ENCODE data around the gene SH3BGRL2. TPM values are rescaled to one million over a fixed set of nuclear protein-coding genes. Genes with fewer than 3 reads are reported as not detected.

SH3BGRL2 gene
- total RNA-seq, 1 donor from 2014 or later, result 47.0 TPM

GRCh38 chr6:79694156-79694555, 63.0 kb downstream of the SH3BGRL2 start:
- H2AFZ ChIP-seq (replicated peaks), result no peak overlapping the region
- Mint-ChIP-seq H3K4me1 (peaks cover 6% of the 10 kb centered on the region), H3K9me3 (peaks cover 9% of the 10 kb centered on the region), H3K4me3 (no peak overlapping the region), H3K27ac (no peak overlapping the region), H3K36me3 (peaks cover 15% of the 10 kb centered on the region), H3K27me3 (ENCODE audit: insufficient read depth, low read depth) (peaks cover 4% of the 10 kb centered on the region)
- no peak overlapping the region for H3K9ac ChIP-seq
- H3K36me3 ChIP-seq, result no peaks in the 10 kb centered on the region
- no peaks in the 10 kb centered on the region for H4K20me1 ChIP-seq (ENCODE audit: low read depth)
- peaks cover 7% of the 10 kb centered on the region for H3K4me1 ChIP-seq
- H3K27ac ChIP-seq, result no peak overlapping the region
- H3K27me3 ChIP-seq, result no peaks in the 10 kb centered on the region
- H3K4me3 ChIP-seq, result no peak overlapping the region
- DNase-seq (ENCODE audit: low spot score), result no peak
- H3F3A ChIP-seq (ENCODE audit: low read depth), result no peaks in the 10 kb centered on the region
- TF ChIP-seq EZH2 (IDR thresholded peaks at IDR 0.05), result no peak
- TF ChIP-seq CTCF (IDR thresholded peaks at IDR 0.05), result no peak
- TF ChIP-seq EZH2phosphoT487 (IDR thresholded peaks at IDR 0.05), result no peak
- H3K9me3 ChIP-seq (ENCODE audit: low read depth), result no peaks in the 10 kb centered on the region
- H3K79me2 ChIP-seq (ENCODE audit: low read depth), result no peaks in the 10 kb centered on the region
- no peak overlapping the region for H3K4me2 ChIP-seq

- no peaks in the 10 kb centered on the region for H3K9me3 ChIP-seq (ENCODE audit: low read depth)
- Mint-ChIP-seq H3K4me3 (no peak overlapping the region), H3K27me3 (ENCODE audit: insufficient read depth, low read depth) (peaks cover 4% of the 10 kb centered on the region), H3K4me1 (peaks cover 6% of the 10 kb centered on the region), H3K27ac (no peak overlapping the region), H3K36me3 (peaks cover 18% of the 10 kb centered on the region), H3K9me3 (peaks cover 9% of the 10 kb centered on the region)
- H2AFZ ChIP-seq (replicated peaks), result no peak overlapping the region
- no peak overlapping the region for H3K4me2 ChIP-seq
- H4K20me1 ChIP-seq (ENCODE audit: low read depth), result no peaks in the 10 kb centered on the region
- TF ChIP-seq EZH2 (IDR thresholded peaks at IDR 0.05) (no peak), CTCF (IDR thresholded peaks at IDR 0.05) (peak; percentile 61)
- no peak overlapping the region for H3K9ac ChIP-seq
- H3K79me2 ChIP-seq (ENCODE audit: low read depth), result no peaks in the 10 kb centered on the region
- peaks cover 7% of the 10 kb centered on the region for H3K4me1 ChIP-seq
- DNase-seq (ENCODE audit: low spot score), result peak; percentile 29
- H3K4me3 ChIP-seq, result no peak overlapping the region
- H3F3A ChIP-seq (ENCODE audit: low read depth), result no peaks in the 10 kb centered on the region
- peak overlapping the region; percentile 34 for H3K27ac ChIP-seq
- H3K27me3 ChIP-seq, result no peaks in the 10 kb centered on the region
- H3K36me3 ChIP-seq, result no peaks in the 10 kb centered on the region
These were observed 63.7 kb downstream of the SH3BGRL2 start for GRCh38 chr6:79694623-79695343.

GRCh38 chr6:79697430-79697829, 66.3 kb downstream of the SH3BGRL2 start:
- Histone ChIP-seq H3K4me2 (no peak overlapping the region), H2AFZ (replicated peaks) (no peak overlapping the region), H3K27me3 (no peaks in the 10 kb centered on the region), H3K4me3 (no peak overlapping the region), H3K36me3 (no peaks in the 10 kb centered on the region), H3K4me1 (peaks cover 7% of the 10 kb centered on the region), H3K9me3 (ENCODE audit: low read depth) (no peaks in the 10 kb centered on the region), H3F3A (ENCODE audit: low read depth) (no peaks in the 10 kb centered on the region), H4K20me1 (ENCODE audit: low read depth) (no peaks in the 10 kb centered on the region), H3K9ac (no peak overlapping the region), H3K27ac (no peak overlapping the region), H3K79me2 (ENCODE audit: low read depth) (no peaks in the 10 kb centered on the region)
- peaks cover 6% of the 10 kb centered on the region for H3K4me1 Mint-ChIP-seq
- H3K4me3 Mint-ChIP-seq, result no peak overlapping the region
- H3K27me3 Mint-ChIP-seq (ENCODE audit: insufficient read depth, low read depth), result no peaks in the 10 kb centered on the region
- H3K9me3 Mint-ChIP-seq, result peaks cover 3% of the 10 kb centered on the region
- DNase-seq (ENCODE audit: low spot score), result no peak
- peaks cover 13% of the 10 kb centered on the region for H3K36me3 Mint-ChIP-seq
- H3K27ac Mint-ChIP-seq, result no peak overlapping the region
- no peak for TF ChIP-seq EZH2 (IDR thresholded peaks at IDR 0.05)
- no peak for TF ChIP-seq EZH2phosphoT487 (IDR thresholded peaks at IDR 0.05)
- TF ChIP-seq CTCF (IDR thresholded peaks at IDR 0.05), result no peak
